ENCODE measurements around the gene SLC16A12. TPM values are rescaled to one million over a fixed set of nuclear protein-coding genes. Genes with fewer than 3 reads are reported as not detected.

The SLC16A12 gene
- total and polyA plus RNA-seq, 2 donors from 2014 or later: 19.0 to 38.8 TPM

GRCh38 chr10:89502549-89502948 lies 32.8 kb downstream of the SLC16A12 start:
- H3K4me1 ChIP-seq (ENCODE audit: control insufficient read depth in 2 of 3, insufficient read depth in 2 of 3, low read depth in 1 of 3, low read length in 3 of 3): peaks cover 0 to 18% (median 4%) of the 10 kb centered on the region in 3 donors
- FAIRE-seq: no peak

GRCh38 chr10:89494575-89494974 lies 40.8 kb downstream of the SLC16A12 start:
- no peak for DNase-seq
- Histone ChIP-seq H3K4me1 (ENCODE audit: control insufficient read depth in 2 of 3, insufficient read depth in 2 of 3, low read depth in 1 of 3, low read length in 3 of 3) (peaks cover 0 to 7% (median 3%) of the 10 kb centered on the region in 3 donors), H3K9me3 (ENCODE audit: control insufficient read depth in 2 of 3, insufficient read depth in 1 of 3, low read length in 3 of 3) (no peaks in the 10 kb centered on the region), H3K36me3 (ENCODE audit: control insufficient read depth in 2 of 3, insufficient read depth in 3 of 3, low read length in 3 of 3) (peaks cover 0 to 5% (median 0%) of the 10 kb centered on the region in 3 donors), H3K27ac (ENCODE audit: low read depth in 2 of 2, low read length in 2 of 2) (no peak overlapping the region), H3K4me3 (ENCODE audit: low read length in 3 of 3) (no peak overlapping the region), H3K27me3 (ENCODE audit: control insufficient read depth, insufficient read depth, low read length) (no peaks in the 10 kb centered on the region), H3K9ac (ENCODE audit: low read length in 3 of 3) (no peak overlapping the region)
- no peak for FAIRE-seq
- intact Hi-C loops (cut with DNase I): no loop called here
- TF ChIP-seq CTCF (IDR thresholded peaks at IDR 0.05; ENCODE audit: borderline replicate concordance, extremely low read depth, insufficient read depth): no peak

More at GRCh38 chr10:89502549-89502948, 32.8 kb downstream of the SLC16A12 start:
- H3K27ac ChIP-seq (ENCODE audit: low read depth in 2 of 2, low read length in 2 of 2): no peak overlapping the region
- H3K9ac ChIP-seq (ENCODE audit: low read length in 3 of 3): no peak overlapping the region
- intact Hi-C loops (cut with DNase I): no loop called here
- peaks cover 0 to 11% (median 0%) of the 10 kb centered on the region in 3 donors for H3K36me3 ChIP-seq (ENCODE audit: control insufficient read depth in 2 of 3, insufficient read depth in 3 of 3, low read length in 3 of 3)
- H3K4me3 ChIP-seq (ENCODE audit: low read length in 3 of 3): no peak overlapping the region
- TF ChIP-seq CTCF (IDR thresholded peaks at IDR 0.05; ENCODE audit: borderline replicate concordance, extremely low read depth, insufficient read depth): no peak
- H3K9me3 ChIP-seq (ENCODE audit: control insufficient read depth in 2 of 3, insufficient read depth in 1 of 3, low read length in 3 of 3): no peaks in the 10 kb centered on the region
- no peak for DNase-seq
- H3K27me3 ChIP-seq (ENCODE audit: control insufficient read depth, insufficient read depth, low read length): no peaks in the 10 kb centered on the region

- Histone ChIP-seq H3K27me3 (ENCODE audit: control insufficient read depth, insufficient read depth, low read length) (no peaks in the 10 kb centered on the region), H3K36me3 (ENCODE audit: control insufficient read depth in 2 of 3, insufficient read depth in 3 of 3, low read length in 3 of 3) (peaks cover 0 to 5% (median 0%) of the 10 kb centered on the region in 3 donors), H3K4me3 (ENCODE audit: low read length in 3 of 3) (no peak overlapping the region), H3K9ac (ENCODE audit: low read length in 3 of 3) (no peak overlapping the region), H3K4me1 (ENCODE audit: control insufficient read depth in 2 of 3, insufficient read depth in 2 of 3, low read depth in 1 of 3, low read length in 3 of 3) (peaks cover 0 to 7% (median 3%) of the 10 kb centered on the region in 3 donors), H3K9me3 (ENCODE audit: control insufficient read depth in 2 of 3, insufficient read depth in 1 of 3, low read length in 3 of 3) (no peaks in the 10 kb centered on the region), H3K27ac (ENCODE audit: low read depth in 2 of 2, low read length in 2 of 2) (no peak overlapping the region)
- DNase-seq: no peak
- no peak for TF ChIP-seq CTCF (IDR thresholded peaks at IDR 0.05; ENCODE audit: borderline replicate concordance, extremely low read depth, insufficient read depth)
- FAIRE-seq: no peak
- intact Hi-C loops (cut with DNase I): no loop called here
Measured at GRCh38 chr10:89494068-89494467, 41.3 kb downstream of the SLC16A12 start.

DNA sequence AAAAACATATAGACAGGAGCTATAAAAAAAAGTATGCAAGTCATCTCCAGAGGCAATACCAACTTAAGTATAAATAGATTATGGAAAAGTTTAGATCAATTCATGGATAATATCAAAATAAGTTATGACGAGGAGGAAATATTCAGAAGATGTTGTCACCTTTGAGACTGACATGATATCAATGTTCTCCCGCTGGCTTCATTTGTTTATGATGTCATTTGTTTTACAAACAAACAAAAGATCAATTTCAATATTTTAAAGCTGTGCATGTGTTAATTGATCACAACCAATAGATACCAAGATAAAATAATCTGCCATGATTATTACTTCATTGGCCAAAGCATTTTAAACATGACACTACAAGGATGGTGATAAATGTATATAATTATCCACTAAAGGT lies 43.5 kb downstream of the SLC16A12 start:
- no peaks in the 10 kb centered on the region for H3K27me3 ChIP-seq (ENCODE audit: control insufficient read depth, insufficient read depth, low read length)
- intact Hi-C loops (cut with DNase I): no loop called here
- no peak for FAIRE-seq
- TF ChIP-seq CTCF (IDR thresholded peaks at IDR 0.05; ENCODE audit: borderline replicate concordance, extremely low read depth, insufficient read depth): no peak
- no peak overlapping the region for H3K4me3 ChIP-seq (ENCODE audit: low read length in 3 of 3)
- H3K36me3 ChIP-seq (ENCODE audit: control insufficient read depth in 2 of 3, insufficient read depth in 3 of 3, low read length in 3 of 3): peaks cover 0 to 5% (median 0%) of the 10 kb centered on the region in 3 donors
- no peak overlapping the region for H3K9ac ChIP-seq (ENCODE audit: low read length in 3 of 3)
- peaks cover 0 to 7% (median 3%) of the 10 kb centered on the region in 3 donors for H3K4me1 ChIP-seq (ENCODE audit: control insufficient read depth in 2 of 3, insufficient read depth in 2 of 3, low read depth in 1 of 3, low read length in 3 of 3)
- H3K9me3 ChIP-seq (ENCODE audit: control insufficient read depth in 2 of 3, insufficient read depth in 1 of 3, low read length in 3 of 3): no peaks in the 10 kb centered on the region
- DNase-seq: no peak
- no peak overlapping the region for H3K27ac ChIP-seq (ENCODE audit: low read depth in 2 of 2, low read length in 2 of 2)
